Endothelial cell of umbilical vein (primary cell): Measurements from ENCODE around the gene TF. TPM values are rescaled to one million over a fixed set of nuclear protein-coding genes. Genes with fewer than 3 reads are reported as not detected.

ENCODE experiments used
- BruUV-seq: library from RNA; stranded (reverse); fragments of 400-500 nt; replicated peaks from 2 replicates; lab custom pipeline; 2021; lab: Mats Ljungman, UMichigan
- CTCF ChIA-PET: fragments of 300-600, 350-600 bp; sonication (Branson Sonifier 250); formaldehyde crosslinking; loops from one replicate; lab custom pipeline; 2021; ENCODE audit warnings: antibody characterized with exemption, inconsistent platforms; lab: Charles Lee
- POLR2A ChIA-PET: fragments of 300-600, 350-600 bp; sonication (Branson Sonifier 250); formaldehyde crosslinking; loops from one replicate; lab custom pipeline; 2021; ENCODE audit warnings: antibody characterized with exemption, inconsistent platforms; lab: Charles Lee
- DNase-seq: peaks from one replicate; pipeline ENCODE4 v3.0.0-alpha.2; 2011; ENCODE audit warnings: low read depth, low spot score
- FAIRE-seq: peaks from 2 replicates; lab custom pipeline; 2011; peaks lifted over from hg19 to GRCh38; lab: Jason Lieb, UNC
- H2AFZ ChIP-seq: 2 replicates; pipeline ENCODE4 v1.6.0; 2012; ENCODE audit warnings: low read depth, low read length, control low read depth, inconsistent platforms
- H3K27ac ChIP-seq: 2 replicates; pipeline ENCODE4 v1.5.1; 2011; ENCODE audit warnings: low read depth, mild to moderate bottlenecking, control low read depth, low read length, moderate library complexity; ENCODE audit not compliant: insufficient read depth
- H3K27me3 ChIP-seq, 2 experiments: 2 replicates each; pipeline versions ENCODE4 v1.6.0 to v1.6.1; 2011; ENCODE audit warnings: low read length in 2 of 2, mixed read lengths in 1 of 2; ENCODE audit not compliant: control insufficient read depth in 2 of 2, insufficient read depth in 2 of 2
- H3K36me3 ChIP-seq, 2 experiments: 2 replicates in 1 of 2; 3 replicates in 1 of 2; pipeline ENCODE4 v1.5.1; 2011; ENCODE audit warnings: low read length in 2 of 2, mild to moderate bottlenecking in 1 of 2, moderate library complexity in 1 of 2; ENCODE audit not compliant: control insufficient read depth in 2 of 2, insufficient read depth in 2 of 2; ENCODE audit errors: extremely low read depth in 1 of 2
- H3K4me1 ChIP-seq: 3 replicates; pipeline ENCODE4 v1.5.1; 2011; ENCODE audit warnings: mild to moderate bottlenecking, low read length; ENCODE audit not compliant: control insufficient read depth, insufficient read depth; ENCODE audit errors: extremely low read depth
- H3K4me2 ChIP-seq: 2 replicates; pipeline ENCODE4 v1.6.1; 2011; ENCODE audit warnings: low read length, control low read depth, mixed read lengths; ENCODE audit not compliant: insufficient read depth
- H3K4me3 ChIP-seq, 3 experiments: fragments of 200-600 bp in 1 of 3; sonication (generic), shearing (Covaris generic) in 1 of 3; replicated peaks in 1 of 3; 2 replicates each; pipeline ENCODE4 v1.5.1; 2011 to 2016; ENCODE audit warnings: control low read depth in 3 of 3, low read length in 3 of 3, mild to moderate bottlenecking in 2 of 3, inconsistent platforms in 1 of 3, low read depth in 1 of 3, moderate library complexity in 1 of 3; ENCODE audit not compliant: insufficient read depth in 1 of 3
- H3K79me2 ChIP-seq: 2 replicates; pipeline ENCODE4 v1.6.0; 2012; ENCODE audit warnings: low read length, inconsistent platforms; ENCODE audit not compliant: control insufficient read depth, insufficient read depth
- H3K9ac ChIP-seq: replicated peaks from 2 replicates; pipeline ENCODE3; 2011; ENCODE audit warnings: low read length, control low read depth; ENCODE audit not compliant: insufficient read depth; ENCODE audit errors: extremely low read depth
- H3K9me1 ChIP-seq: replicated peaks from 3 replicates; pipeline ENCODE4 v1.6.0; 2011; ENCODE audit warnings: mild to moderate bottlenecking, low read length; ENCODE audit not compliant: control insufficient read depth, insufficient read depth; ENCODE audit errors: extremely low read depth
- H3K9me3 ChIP-seq: replicated peaks from 2 replicates; pipeline ENCODE4 v1.5.1; 2012; ENCODE audit warnings: low read length, inconsistent platforms; ENCODE audit not compliant: control insufficient read depth, insufficient read depth
- H4K20me1 ChIP-seq: replicated peaks from 2 replicates; pipeline ENCODE3; 2011; ENCODE audit warnings: mild to moderate bottlenecking, low read length; ENCODE audit not compliant: control insufficient read depth, insufficient read depth; ENCODE audit errors: extremely low read depth
- EZH2 ChIP-seq: IDR thresholded peaks from 2 replicates; pipeline ENCODE4 v1.6.1; 2012; ENCODE audit warnings: borderline replicate concordance, low read depth, mild to moderate bottlenecking, moderate library complexity, low read length, inconsistent platforms; ENCODE audit not compliant: severe bottlenecking
- FOS ChIP-seq: IDR thresholded peaks from 2 replicates; pipeline ENCODE4 v1.6.1; 2011; ENCODE audit warnings: mild to moderate bottlenecking, low read length, moderate library complexity, borderline replicate concordance; ENCODE audit not compliant: insufficient read depth
- GATA2 ChIP-seq: IDR thresholded peaks from 2 replicates; pipeline ENCODE4 v1.7.0; 2011; ENCODE audit warnings: low read depth, mild to moderate bottlenecking, moderate library complexity, mixed read lengths, low read length; ENCODE audit not compliant: insufficient read length, insufficient read depth
- JUN ChIP-seq: IDR thresholded peaks from 2 replicates; pipeline ENCODE4 v1.6.1; 2011; ENCODE audit warnings: borderline replicate concordance, low read depth; ENCODE audit not compliant: insufficient read length, insufficient read depth
- MYC ChIP-seq: IDR thresholded peaks from one replicate; pipeline ENCODE4 v1.6.1; 2011; ENCODE audit warnings: mild to moderate bottlenecking, low read depth, low read length
- POLR2A ChIP-seq: IDR thresholded peaks from 2 replicates; pipeline ENCODE4 v1.6.1; 2012; ENCODE audit warnings: low read depth, mild to moderate bottlenecking, control low read depth, low read length
- POLR2AphosphoS5 ChIP-seq: IDR thresholded peaks from 2 replicates; pipeline ENCODE4 v1.6.1; 2012; ENCODE audit warnings: low read depth, mild to moderate bottlenecking, control low read depth, low read length, moderate library complexity; ENCODE audit not compliant: insufficient read depth
- dilution Hi-C: fragments of 300-500 bp; cut with MboI; formaldehyde crosslinking; loops from one replicate; pipeline ENCODE4 v1.15.0; 2019; ENCODE audit warnings: low sequenced_read_pairs; ENCODE audit not compliant: extremely low pct_ligation_motif_present
- intact Hi-C: fragments of 100-400 bp; cut with micrococcal nuclease; formaldehyde crosslinking; loops from one replicate; pipeline ENCODE4 v1.10.0; 2022
- polyA plus RNA-seq, 4 experiments: library from polyadenylated mRNA; depleted of rRNA in 3 of 4; stranded (reverse) in 3 of 4; unstranded in 1 of 4; fragments of >200 nt; gene quantifications; 2 replicates each; pipeline versions ENCODE4 v1.2.1 to v1.2.3, GENCODE V29; 2011 to 2012; ENCODE audit warnings: missing spikeins in 1 of 4
- total RNA-seq: library from RNA; stranded (reverse); gene quantifications from 2 replicates; pipeline ENCODE4 v1.2.3, GENCODE V29; 2021
- TF ChIP-seq, protein P1 (sequence below): IDR thresholded peaks from 2 replicates; pipeline ENCODE4 v1.6.1; 2011; ENCODE audit not compliant: insufficient read depth, insufficient read length
- TF ChIP-seq, protein P2 (sequence below), 2 donors: IDR thresholded peaks; 1 replicate in 1 of 2; 2 replicates in 1 of 2; pipeline ENCODE4 v1.5.1; 2011; ENCODE audit warnings: low read length in 2 of 2, mild to moderate bottlenecking in 2 of 2, moderate library complexity in 2 of 2, control low read depth in 1 of 2, inconsistent platforms in 1 of 2, low read depth in 1 of 2; ENCODE audit not compliant: insufficient read depth in 1 of 2; ENCODE audit errors: extremely low read depth in 1 of 2

The TF gene
- total and polyA plus RNA-seq, 2 donors (not counting 3 experiments of a cell fraction or from before 2014, with no cell fraction given): 0.32 to 0.69 TPM

DNA sequence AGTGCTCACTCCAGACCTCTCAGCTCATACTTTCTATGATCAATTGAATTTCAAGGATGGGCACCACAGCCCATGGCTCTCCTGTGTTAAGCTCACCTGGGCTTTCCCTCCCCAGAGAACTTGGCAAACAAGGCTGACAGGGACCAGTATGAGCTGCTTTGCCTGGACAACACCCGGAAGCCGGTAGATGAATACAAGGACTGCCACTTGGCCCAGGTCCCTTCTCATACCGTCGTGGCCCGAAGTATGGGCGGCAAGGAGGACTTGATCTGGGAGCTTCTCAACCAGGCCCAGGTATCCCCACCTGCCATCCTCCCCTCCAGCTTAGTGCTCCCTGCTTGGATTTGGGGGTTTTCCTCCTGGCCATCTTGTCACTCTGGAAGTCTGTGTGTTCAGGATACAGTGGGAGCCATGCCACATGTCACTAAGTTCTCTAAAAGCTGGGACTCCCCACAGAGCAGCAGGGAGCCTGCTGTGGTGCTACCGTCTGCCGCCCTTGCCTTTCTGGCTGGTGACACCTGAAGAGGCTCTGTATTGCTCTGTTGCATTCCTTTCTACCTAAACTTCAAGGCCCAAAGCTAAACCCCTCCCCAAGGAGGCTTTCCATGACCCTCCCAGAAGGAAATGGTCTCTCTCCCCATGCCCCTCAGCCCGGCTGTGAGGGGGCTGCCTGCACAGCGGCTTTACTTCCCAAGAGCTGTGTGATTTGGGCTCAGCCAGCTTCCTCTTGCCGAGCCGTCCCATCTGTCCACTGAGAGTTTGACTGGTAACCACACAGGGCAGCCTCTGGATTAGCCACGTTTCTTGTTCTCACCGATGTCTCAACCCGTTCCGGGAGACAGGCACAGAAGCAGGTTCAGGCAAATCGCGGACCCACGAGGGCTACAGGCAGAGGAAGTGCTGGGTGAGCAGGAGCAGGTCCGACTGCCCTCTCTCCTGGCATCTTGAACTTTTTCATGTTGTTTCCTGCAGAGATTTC, 10.8 kb downstream of the TF start:
- FAIRE-seq: no peak
- Histone ChIP-seq H3K9ac (no peak overlapping the region), H3K27me3 (peaks cover 0 to 3% of the 10 kb centered on the region in 2 experiments), H3K9me3 (no peaks in the 10 kb centered on the region), H3K9me1 (no peaks in the 10 kb centered on the region), H3K36me3 (no peaks in the 10 kb centered on the region), H4K20me1 (no peaks in the 10 kb centered on the region), H3K27ac (no peak overlapping the region), H3K4me1 (no peaks in the 10 kb centered on the region), H3K4me2 (no peak overlapping the region), H3K79me2 (no peaks in the 10 kb centered on the region), H2AFZ (no peak overlapping the region), H3K4me3 (no peak overlapping the region)
- no TSS peak for BruUV-seq
- no peak for TF ChIP-seq FOS
- TF ChIP-seq, protein P1, sequence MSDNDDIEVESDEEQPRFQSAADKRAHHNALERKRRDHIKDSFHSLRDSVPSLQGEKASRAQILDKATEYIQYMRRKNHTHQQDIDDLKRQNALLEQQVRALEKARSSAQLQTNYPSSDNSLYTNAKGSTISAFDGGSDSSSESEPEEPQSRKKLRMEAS: no peak
- TF ChIP-seq JUN: no peak
- no peak for TF ChIP-seq POLR2AphosphoS5
- no peak for TF ChIP-seq GATA2
- TF ChIP-seq, protein P2, sequence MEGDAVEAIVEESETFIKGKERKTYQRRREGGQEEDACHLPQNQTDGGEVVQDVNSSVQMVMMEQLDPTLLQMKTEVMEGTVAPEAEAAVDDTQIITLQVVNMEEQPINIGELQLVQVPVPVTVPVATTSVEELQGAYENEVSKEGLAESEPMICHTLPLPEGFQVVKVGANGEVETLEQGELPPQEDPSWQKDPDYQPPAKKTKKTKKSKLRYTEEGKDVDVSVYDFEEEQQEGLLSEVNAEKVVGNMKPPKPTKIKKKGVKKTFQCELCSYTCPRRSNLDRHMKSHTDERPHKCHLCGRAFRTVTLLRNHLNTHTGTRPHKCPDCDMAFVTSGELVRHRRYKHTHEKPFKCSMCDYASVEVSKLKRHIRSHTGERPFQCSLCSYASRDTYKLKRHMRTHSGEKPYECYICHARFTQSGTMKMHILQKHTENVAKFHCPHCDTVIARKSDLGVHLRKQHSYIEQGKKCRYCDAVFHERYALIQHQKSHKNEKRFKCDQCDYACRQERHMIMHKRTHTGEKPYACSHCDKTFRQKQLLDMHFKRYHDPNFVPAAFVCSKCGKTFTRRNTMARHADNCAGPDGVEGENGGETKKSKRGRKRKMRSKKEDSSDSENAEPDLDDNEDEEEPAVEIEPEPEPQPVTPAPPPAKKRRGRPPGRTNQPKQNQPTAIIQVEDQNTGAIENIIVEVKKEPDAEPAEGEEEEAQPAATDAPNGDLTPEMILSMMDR (IDR thresholded peaks at IDR 0.05; ENCODE audit: extremely low read depth in 1 of 2, insufficient read depth in 1 of 2, low read depth in 1 of 2, low read length in 2 of 2): no peak
- no peak for TF ChIP-seq EZH2
- no peak for TF ChIP-seq POLR2A
- TF ChIP-seq MYC: no peak
- no peak for DNase-seq
- ChIA-PET CTCF (no interaction called here), POLR2A (no interaction called here)
- dilution Hi-C loops (no loop called here), intact Hi-C loops (no loop called here)
